Nephron (organoid): ENCODE data around the gene SCAND1.

Source experiments
- H3K27ac Mint-ChIP-seq, 3 experiments: 2 replicates each; pipeline ENCODE4 v1.8.0; 2020; ENCODE audit warnings: mixed read lengths in 3 of 3, mild to moderate bottlenecking in 2 of 3, moderate library complexity in 1 of 3
- H3K27me3 Mint-ChIP-seq: 2 replicates; pipeline ENCODE4 v1.8.0; 2021; ENCODE audit warnings: low read depth, mild to moderate bottlenecking, moderate library complexity, mixed read lengths
- H3K36me3 Mint-ChIP-seq: 2 replicates; pipeline ENCODE4 v1.8.0; 2020; ENCODE audit warnings: low read depth, mixed read lengths
- H3K4me1 Mint-ChIP-seq: 2 replicates; pipeline ENCODE4 v1.8.0; 2020; ENCODE audit warnings: mixed read lengths
- H3K4me3 Mint-ChIP-seq, 3 experiments: 2 replicates each; pipeline ENCODE4 v1.8.0; 2020; ENCODE audit warnings: mild to moderate bottlenecking in 3 of 3, mixed read lengths in 3 of 3, moderate library complexity in 2 of 3
- H3K9me3 Mint-ChIP-seq: 2 replicates; pipeline ENCODE4 v1.8.0; 2020; ENCODE audit warnings: mixed read lengths
- TF ChIP-seq, protein P1 (sequence below), 3 experiments: fragments of 200-600 bp; sonication (generic); IDR thresholded peaks; one replicate each; pipeline ENCODE4 v1.5.0; 2021; ENCODE audit warnings: antibody characterized with exemption in 3 of 3; ENCODE audit not compliant: unreplicated experiment in 3 of 3

The SCAND1 gene

DNA sequence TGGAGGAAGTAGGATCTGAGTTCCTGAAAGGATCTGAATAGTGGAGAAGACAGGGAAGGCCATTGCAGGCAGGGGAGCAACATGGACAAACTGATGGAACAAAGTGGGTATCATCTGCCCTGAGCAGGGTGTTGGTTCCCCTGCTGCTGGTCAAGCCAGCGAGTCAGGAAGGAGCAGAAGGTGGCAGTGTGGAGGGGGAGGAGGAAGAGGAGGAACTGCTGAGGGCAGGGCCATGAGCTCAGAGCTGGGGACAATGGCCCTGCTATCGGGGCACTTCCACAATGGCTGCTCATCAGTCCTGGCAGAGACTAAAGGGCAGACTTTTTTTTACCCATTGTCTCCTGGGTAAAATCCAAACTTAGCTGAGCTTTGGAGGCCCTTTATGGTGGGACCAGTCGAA lies 27.7 kb upstream of the SCAND1 start:
- Mint-ChIP-seq H3K27ac (no peak overlapping the region), H3K4me1 (no peaks in the 10 kb centered on the region), H3K36me3 (no peaks in the 10 kb centered on the region), H3K27me3 (peaks cover 9% of the 10 kb centered on the region), H3K9me3 (no peaks in the 10 kb centered on the region), H3K4me3 (no peak overlapping the region)
- TF ChIP-seq, protein P1, sequence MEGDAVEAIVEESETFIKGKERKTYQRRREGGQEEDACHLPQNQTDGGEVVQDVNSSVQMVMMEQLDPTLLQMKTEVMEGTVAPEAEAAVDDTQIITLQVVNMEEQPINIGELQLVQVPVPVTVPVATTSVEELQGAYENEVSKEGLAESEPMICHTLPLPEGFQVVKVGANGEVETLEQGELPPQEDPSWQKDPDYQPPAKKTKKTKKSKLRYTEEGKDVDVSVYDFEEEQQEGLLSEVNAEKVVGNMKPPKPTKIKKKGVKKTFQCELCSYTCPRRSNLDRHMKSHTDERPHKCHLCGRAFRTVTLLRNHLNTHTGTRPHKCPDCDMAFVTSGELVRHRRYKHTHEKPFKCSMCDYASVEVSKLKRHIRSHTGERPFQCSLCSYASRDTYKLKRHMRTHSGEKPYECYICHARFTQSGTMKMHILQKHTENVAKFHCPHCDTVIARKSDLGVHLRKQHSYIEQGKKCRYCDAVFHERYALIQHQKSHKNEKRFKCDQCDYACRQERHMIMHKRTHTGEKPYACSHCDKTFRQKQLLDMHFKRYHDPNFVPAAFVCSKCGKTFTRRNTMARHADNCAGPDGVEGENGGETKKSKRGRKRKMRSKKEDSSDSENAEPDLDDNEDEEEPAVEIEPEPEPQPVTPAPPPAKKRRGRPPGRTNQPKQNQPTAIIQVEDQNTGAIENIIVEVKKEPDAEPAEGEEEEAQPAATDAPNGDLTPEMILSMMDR (IDR thresholded peaks at IDR 0.05; ENCODE audit: unreplicated experiment in 3 of 3), result no peak

DNA sequence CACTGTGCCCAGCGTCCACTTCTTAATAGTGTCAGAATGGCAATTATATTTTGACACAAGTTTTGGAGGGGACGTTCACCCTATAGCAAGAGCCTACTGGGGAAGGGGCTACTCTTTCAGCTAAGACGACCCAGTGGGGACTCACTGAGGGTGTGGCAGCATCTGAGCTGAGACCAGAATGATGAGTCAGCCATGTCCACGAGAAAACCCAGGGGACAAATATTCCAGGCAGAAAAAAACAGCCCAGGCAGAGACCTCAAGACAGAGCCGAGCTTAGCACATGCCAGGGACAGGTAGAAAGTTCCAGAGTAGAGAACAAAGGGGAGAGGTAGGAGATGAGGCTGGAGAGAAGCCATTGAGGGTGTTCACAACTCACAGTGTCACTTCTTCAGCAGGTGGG lies 25.2 kb upstream of the SCAND1 start:
- H3K27me3 Mint-ChIP-seq, result peaks cover 4% of the 10 kb centered on the region
- peaks cover 7% of the 10 kb centered on the region for H3K4me1 Mint-ChIP-seq
- H3K9me3 Mint-ChIP-seq, result no peaks in the 10 kb centered on the region
- H3K36me3 Mint-ChIP-seq, result no peaks in the 10 kb centered on the region
- no peak overlapping the region for H3K4me3 Mint-ChIP-seq
- TF ChIP-seq, protein P1 (IDR thresholded peaks at IDR 0.05; ENCODE audit: unreplicated experiment in 3 of 3), result no peak
- H3K27ac Mint-ChIP-seq, result no peak overlapping the region

DNA sequence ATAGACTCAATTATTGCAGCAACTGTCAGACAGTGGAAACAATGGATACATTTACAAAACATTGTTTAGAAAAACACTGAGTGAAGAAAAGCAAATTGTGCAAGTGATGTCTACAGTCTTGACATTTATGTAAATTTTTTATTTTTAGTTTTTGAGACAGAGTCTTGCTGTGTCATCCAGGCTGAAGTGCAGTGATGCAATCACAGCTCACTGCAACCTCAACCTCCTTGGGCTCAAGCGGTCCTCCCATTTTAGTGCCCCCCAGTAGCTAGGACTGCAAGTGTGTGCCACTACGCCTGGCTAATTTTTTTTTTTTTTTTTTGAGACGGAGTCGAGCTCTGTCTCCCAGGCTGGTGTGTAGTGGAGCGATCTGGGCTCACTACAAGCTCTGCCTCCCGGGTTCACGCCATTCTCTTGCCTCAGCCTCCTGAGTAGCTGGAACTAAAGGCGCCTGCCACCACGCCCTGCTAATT lies 23.8 kb upstream of the SCAND1 start:
- Mint-ChIP-seq H3K9me3 (no peaks in the 10 kb centered on the region), H3K4me3 (no peak overlapping the region), H3K27me3 (peaks cover 4% of the 10 kb centered on the region), H3K27ac (no peak overlapping the region), H3K36me3 (no peaks in the 10 kb centered on the region), H3K4me1 (peaks cover 7% of the 10 kb centered on the region)
- TF ChIP-seq, protein P1 (IDR thresholded peaks at IDR 0.05; ENCODE audit: unreplicated experiment in 3 of 3), result no peak

DNA sequence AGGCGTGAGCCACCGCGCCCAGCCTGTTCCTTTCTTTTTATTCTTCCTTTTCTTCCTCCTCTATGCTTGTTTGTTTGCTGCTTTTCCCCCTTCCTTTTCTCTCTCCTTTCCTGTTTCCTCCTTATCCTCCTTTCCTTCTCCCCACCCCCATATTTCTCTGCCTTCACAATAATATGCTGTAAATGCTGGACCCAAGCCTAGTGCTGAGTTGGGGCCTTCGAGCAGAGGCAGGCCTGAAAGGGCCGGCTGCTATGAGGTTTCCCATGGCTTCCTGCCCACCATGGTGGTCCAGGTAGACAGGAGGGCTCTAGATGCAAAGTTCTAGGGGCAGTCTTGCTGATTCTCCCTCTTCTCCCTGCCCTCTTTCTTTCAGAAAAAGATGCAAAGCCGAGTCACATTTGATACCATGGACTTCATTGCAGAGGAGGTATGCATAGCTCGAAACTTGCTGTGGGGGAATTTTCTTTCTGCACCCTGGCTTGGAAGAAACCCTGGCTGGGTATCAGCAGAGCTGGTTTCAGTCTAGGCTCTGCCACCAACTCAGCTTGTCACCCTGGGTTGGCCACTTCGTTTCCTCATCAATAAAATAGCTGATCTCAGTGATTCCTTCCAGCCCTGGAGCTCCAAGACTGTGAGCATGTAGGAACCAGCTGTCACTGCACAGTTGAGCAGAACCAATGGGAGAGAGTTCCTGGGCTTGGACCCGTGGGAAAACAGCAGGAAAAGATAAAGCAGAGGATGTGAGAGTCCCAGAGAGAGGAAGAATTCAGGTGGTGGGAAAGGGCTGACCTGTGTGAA lies 21.5 kb upstream of the SCAND1 start:
- H3K36me3 Mint-ChIP-seq, result no peaks in the 10 kb centered on the region
- TF ChIP-seq, protein P1 (IDR thresholded peaks at IDR 0.05; ENCODE audit: unreplicated experiment in 3 of 3), result no peak
- H3K27me3 Mint-ChIP-seq, result no peaks in the 10 kb centered on the region
- no peaks in the 10 kb centered on the region for H3K9me3 Mint-ChIP-seq
- H3K4me3 Mint-ChIP-seq, result no peak overlapping the region
- peak overlapping the region in 1 of 3 experiments; percentile 9 for H3K27ac Mint-ChIP-seq
- H3K4me1 Mint-ChIP-seq, result peaks cover 7% of the 10 kb centered on the region

DNA sequence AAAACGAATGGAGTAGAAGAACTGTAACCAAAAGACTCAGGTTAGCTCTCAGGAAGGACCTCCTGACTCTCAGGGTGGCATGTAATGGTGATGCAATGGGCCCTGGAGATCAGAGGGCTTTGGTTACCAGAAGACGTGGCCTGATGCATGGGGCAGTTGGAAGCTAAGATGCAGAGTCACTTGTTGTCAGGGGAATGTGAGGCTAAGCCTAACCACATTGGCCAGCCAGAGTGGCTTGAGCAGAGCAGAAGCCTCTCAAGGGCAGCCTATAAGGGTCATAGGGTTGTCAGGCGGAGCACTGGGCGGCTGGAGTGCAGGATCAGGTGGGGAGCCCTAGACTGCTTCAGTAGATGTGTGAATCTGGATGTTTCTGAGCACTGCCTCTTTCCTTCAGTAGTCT lies 20.0 kb upstream of the SCAND1 start:
- no peaks in the 10 kb centered on the region for H3K9me3 Mint-ChIP-seq
- no peaks in the 10 kb centered on the region for H3K36me3 Mint-ChIP-seq
- TF ChIP-seq, protein P1 (IDR thresholded peaks at IDR 0.05; ENCODE audit: unreplicated experiment in 3 of 3), result no peak
- H3K27me3 Mint-ChIP-seq, result no peaks in the 10 kb centered on the region
- H3K27ac Mint-ChIP-seq, result no peak overlapping the region
- no peak overlapping the region for H3K4me3 Mint-ChIP-seq
- H3K4me1 Mint-ChIP-seq, result peaks cover 7% of the 10 kb centered on the region

DNA sequence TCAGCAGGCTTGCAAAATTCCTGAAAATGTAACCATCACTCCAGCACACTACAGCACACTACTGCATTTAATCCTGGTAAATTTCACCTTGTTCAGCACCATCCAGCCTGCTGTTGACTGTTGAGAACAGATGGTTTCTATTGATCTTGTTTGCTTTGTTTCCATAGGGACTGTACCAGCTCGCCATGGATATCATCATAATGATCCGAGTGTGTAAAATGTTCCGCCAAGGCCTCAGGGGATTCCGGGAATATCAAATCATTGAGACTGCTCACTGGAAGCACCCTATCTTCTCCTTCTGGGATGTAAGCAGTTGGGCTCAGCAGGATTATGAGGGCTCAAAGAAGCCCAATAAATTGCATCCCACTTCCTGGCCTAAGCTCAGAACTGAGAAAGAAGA lies 18.2 kb upstream of the SCAND1 start:
- peaks cover 3% of the 10 kb centered on the region for H3K27me3 Mint-ChIP-seq
- no peak overlapping the region for H3K27ac Mint-ChIP-seq
- TF ChIP-seq, protein P1 (IDR thresholded peaks at IDR 0.05; ENCODE audit: unreplicated experiment in 3 of 3), result no peak

More for the DNA sequence above, 18.2 kb upstream of the SCAND1 start:
- Mint-ChIP-seq H3K4me3 (no peak overlapping the region), H3K36me3 (no peaks in the 10 kb centered on the region), H3K4me1 (peaks cover 7% of the 10 kb centered on the region), H3K9me3 (no peaks in the 10 kb centered on the region)
